GM21381 (cell line): Measurements from ENCODE around the gene RNF150.
"Not testable (repeated sequence)": the region's sequence is repeated elsewhere in the genome, so short reads cannot be mapped to it uniquely, and the experiment has no call there.

ENCODE experiments used
- ATAC-seq: cut with Tn5 transposase; IDR thresholded peaks from one replicate; pipeline ENCODE4 v1.9.1; 2021; ENCODE audit warnings: mild to moderate bottlenecking, moderate library complexity; ENCODE audit not compliant: unreplicated experiment

RNF150 gene

GRCh38 chr4:140837736-140838135 is 295.5 kb downstream of the RNF150 start:
- ATAC-seq, result no peak

DNA sequence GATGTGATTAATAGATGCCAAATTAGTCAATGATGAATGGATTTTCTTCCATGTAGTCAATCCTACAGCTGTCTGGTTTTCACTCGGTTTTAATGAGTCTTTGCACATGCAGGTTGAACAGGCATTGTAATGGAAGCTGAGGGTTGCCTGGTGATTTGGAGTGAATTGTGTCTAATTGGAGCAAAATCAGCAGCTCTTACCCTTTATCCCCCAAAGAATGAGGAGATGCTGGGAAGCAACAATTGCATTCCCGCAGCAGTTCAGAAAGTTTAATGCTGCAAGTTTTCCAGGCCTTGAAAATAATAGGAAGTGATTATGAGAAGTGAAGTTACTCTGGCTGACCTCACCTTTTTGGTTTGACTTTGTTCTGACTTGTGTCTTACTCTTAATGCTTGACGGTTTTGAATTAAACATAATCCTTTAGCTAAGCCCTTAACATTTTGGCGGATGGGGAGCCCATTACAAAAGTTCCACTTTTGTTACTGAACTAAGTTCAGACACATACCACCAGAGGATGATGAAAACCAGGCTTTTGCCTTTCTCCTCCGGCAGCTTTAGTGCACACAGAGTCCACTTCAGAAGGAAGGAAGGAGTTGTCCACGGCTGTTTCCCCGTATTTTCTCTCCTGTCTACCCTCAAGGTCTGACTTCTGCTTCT is 298.3 kb downstream of the RNF150 start:
- no peak for ATAC-seq

GRCh38 chr4:140833280-140833679 is 300.0 kb downstream of the RNF150 start:
- ATAC-seq, result no peak

GRCh38 chr4:140829825-140830224 is 303.4 kb downstream of the RNF150 start:
- ATAC-seq, result peak; percentile 91

DNA sequence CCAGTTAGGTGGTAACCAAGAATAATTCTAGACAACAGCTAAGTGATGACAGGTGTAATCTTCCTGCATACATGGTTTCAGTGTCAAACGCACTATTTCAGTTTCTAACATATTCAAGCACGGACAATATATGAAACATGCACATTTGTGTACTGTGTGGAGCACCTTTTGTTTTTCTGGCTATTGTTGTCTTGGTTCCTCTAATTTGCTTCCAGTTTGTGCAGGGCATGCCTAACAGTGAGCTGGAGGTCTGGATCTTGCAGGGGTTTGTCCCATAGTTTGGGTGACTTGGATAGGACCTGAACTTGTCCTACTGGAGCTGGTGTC is 306.6 kb downstream of the RNF150 start:
- no peak for ATAC-seq

DNA sequence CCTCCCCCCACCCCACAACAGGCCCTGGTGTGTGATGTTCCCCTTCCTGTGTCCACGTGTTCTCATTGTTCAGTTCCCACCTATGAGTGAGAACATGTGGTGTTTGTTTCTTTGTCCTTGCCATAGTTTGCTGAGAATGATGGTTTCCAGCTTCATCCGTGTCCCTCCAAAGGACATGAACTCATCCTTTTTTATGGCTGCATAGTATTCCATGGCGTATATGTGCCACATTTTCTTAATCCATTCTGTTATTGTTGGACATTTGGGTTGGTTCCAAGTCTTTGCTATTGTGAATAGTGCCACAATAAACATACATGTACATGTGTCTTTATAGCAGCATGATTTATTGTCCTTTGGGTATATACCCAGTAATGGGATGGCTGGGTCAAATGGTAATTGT is 312.7 kb downstream of the RNF150 start:
- not testable (repeated sequence) for ATAC-seq

- ATAC-seq, result no peak
These were observed 313.7 kb downstream of the RNF150 start for GRCh38 chr4:140819610-140820009.

DNA sequence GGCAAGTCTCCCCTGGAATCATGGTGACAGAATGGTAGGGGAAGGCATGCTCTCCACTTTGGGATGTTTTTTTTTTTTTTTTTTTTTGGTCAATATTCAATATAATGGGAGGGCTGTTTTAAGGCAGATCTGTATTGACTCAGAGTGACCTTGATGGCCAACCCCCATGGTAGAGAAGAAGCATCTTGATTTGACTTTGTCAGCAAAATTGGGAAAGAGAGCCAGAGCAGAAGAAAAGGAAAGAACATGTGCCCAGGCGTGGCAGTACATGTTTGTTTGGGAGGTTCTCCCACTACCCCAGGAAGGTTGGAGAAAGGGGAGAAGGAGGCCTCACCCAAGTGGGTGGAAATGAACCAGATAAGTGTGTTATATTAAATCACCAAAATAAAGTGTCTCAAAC is 314.8 kb downstream of the RNF150 start:
- ATAC-seq, result no peak

- ATAC-seq, result no peak
These were observed 316.3 kb downstream of the RNF150 start for GRCh38 chr4:140816806-140817510.

DNA sequence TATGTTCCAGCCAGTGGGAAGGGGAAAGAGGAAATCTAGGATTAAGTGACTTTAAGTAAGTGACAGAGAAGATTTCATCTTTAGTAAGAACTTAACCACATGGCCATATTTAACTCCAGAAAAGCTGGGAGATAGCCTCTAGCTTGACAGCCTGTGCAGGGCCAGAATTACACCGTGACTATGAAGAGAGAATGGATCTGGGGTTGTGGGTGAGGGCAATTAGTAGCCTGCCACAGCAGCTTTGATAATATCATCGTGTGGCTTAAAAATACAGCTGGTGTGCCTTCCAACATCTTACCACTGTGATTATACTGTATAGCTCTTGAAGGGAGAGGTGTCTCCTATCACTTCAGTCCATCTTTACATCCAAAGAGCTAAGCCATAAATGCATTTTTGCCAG is 319.5 kb downstream of the RNF150 start:
- no peak for ATAC-seq

DNA sequence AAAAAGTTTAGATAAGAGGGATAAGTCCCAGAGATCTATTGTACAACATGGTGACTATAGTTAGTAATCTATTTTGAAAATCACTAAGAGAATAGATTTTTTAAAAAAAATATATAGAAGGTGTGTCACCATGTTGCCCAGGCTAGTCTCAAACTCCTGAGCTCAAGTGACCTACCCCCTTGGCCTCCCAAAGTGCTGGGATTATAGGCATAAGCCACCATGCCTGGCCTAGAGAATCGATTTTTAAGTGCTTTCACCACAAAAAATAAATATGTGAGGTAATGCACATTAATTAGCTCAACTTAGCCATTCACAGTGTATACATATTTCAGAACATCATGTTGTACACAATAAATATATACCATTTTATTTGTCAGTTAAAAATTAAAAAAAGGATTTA is 320.4 kb downstream of the RNF150 start:
- ATAC-seq, result no peak

DNA sequence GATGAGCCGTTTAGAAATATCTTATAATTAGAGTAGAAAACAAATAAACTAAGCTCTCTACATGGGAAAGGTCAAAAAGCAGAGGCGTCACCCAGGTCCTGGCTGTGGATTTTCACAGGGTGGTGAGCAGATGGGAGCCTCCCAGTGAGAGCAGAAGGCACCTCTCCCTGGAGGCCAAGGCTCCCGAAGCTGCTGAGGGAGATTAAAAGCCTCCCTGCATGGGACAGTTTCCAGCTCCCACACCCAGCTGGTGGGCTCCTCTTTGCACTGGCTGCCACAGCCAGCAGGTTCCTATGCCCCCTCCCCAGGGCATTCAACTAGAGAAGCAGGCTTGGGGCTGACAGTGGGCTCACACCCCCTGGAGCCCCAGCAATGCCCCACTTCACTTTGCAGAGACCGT is 321.8 kb downstream of the RNF150 start:
- no peak for ATAC-seq

DNA sequence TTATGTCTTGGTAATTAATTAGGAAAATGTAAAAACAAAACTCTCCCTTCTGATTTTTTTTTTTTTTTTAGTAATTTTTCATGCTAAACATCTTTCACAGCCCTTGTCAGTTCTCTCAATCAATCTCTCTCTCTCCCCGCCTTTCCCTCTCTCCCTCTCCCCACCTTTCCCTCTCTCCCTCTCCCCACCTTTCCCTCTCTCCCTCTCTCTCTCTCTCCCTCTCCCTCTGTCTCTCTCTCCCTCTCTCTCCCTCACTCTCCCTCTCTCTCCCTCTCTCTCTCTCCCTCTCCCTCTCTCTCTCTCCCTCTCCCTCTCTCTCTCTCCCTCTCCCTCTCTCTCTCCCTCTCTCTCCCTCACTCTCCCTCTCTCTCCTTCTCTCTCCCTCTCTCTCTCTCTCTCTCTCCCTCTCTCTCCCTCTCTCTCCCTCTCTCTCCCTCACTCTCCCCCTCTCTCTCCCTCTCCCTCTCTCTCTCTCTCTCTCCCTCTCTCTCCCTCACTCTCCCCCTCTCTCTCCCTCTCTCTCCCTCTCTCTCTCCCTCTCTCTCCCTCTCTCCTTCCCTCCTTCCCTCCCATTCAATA is 322.6 kb downstream of the RNF150 start:
- ATAC-seq, result not testable (repeated sequence)
